Neural progenitor cell (in vitro differentiated cells): ENCODE results near the gene KCTD4.

Source experiments
- EZH2 ChIP-seq: fragments of 200-600 bp; sonication (generic); IDR thresholded peaks from 2 replicates; pipeline ENCODE4 v1.6.1; 2017; ENCODE audit warnings: antibody characterized with exemption, mild to moderate bottlenecking, moderate library complexity
- TF ChIP-seq, protein P1 (sequence below): fragments of 200-600 bp; sonication (generic); IDR thresholded peaks from 2 replicates; pipeline ENCODE4 v1.5.1; 2017; ENCODE audit warnings: antibody characterized with exemption, mild to moderate bottlenecking

DNA sequence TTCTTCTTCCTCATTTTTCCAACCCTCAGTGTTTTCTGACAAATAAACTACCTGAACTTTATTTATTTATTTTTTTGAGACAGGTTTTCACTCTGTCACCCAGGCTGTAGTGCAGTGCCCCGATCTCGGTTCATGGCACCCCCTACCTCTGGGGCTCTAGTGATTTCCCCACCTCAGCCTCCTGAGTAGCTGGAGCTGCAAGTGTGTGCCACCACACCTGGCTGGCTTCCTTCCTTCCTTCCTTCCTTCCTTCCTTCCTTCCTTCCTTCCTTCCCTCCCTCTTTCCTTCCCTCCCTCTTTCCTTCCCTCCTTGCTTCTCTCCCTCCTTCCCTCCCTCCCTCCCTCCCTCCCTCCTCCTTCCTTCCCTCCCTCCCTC lies 32.3 kb downstream of the KCTD4 start:
- TF ChIP-seq EZH2 = no peak
- TF ChIP-seq, protein P1, sequence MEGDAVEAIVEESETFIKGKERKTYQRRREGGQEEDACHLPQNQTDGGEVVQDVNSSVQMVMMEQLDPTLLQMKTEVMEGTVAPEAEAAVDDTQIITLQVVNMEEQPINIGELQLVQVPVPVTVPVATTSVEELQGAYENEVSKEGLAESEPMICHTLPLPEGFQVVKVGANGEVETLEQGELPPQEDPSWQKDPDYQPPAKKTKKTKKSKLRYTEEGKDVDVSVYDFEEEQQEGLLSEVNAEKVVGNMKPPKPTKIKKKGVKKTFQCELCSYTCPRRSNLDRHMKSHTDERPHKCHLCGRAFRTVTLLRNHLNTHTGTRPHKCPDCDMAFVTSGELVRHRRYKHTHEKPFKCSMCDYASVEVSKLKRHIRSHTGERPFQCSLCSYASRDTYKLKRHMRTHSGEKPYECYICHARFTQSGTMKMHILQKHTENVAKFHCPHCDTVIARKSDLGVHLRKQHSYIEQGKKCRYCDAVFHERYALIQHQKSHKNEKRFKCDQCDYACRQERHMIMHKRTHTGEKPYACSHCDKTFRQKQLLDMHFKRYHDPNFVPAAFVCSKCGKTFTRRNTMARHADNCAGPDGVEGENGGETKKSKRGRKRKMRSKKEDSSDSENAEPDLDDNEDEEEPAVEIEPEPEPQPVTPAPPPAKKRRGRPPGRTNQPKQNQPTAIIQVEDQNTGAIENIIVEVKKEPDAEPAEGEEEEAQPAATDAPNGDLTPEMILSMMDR = no peak
